Progenitor cell of endocrine pancreas (in vitro differentiated cells): ENCODE measurements around the gene CCBE1. TPM values are rescaled to one million over a fixed set of nuclear protein-coding genes. Genes with fewer than 3 reads are reported as not detected.

Experiments
- DNase-seq: peaks from one replicate; pipeline ENCODE4 v3.0.0; 2021; ENCODE audit warnings: low spot score; ENCODE audit not compliant: unreplicated experiment
- H3K27ac Mint-ChIP-seq: 2 replicates; pipeline ENCODE4 v1.8.0; 2021; ENCODE audit warnings: mild to moderate bottlenecking, moderate library complexity, mixed read lengths
- H3K27me3 Mint-ChIP-seq: 2 replicates; pipeline ENCODE4 v1.8.0; 2021; ENCODE audit warnings: mixed read lengths
- H3K36me3 Mint-ChIP-seq: 2 replicates; pipeline ENCODE4 v1.8.0; 2022; ENCODE audit warnings: mixed read lengths; ENCODE audit not compliant: insufficient read depth
- H3K4me1 Mint-ChIP-seq: 2 replicates; pipeline ENCODE4 v1.8.0; 2021; ENCODE audit warnings: low read depth, mixed read lengths
- H3K4me3 Mint-ChIP-seq: 2 replicates; pipeline ENCODE4 v1.8.0; 2021; ENCODE audit warnings: low read depth, mild to moderate bottlenecking, moderate library complexity, mixed read lengths
- H3K9me3 Mint-ChIP-seq: 2 replicates; pipeline ENCODE4 v1.8.0; 2021; ENCODE audit warnings: low read depth, mixed read lengths
- total RNA-seq: library from RNA; stranded (reverse); gene quantifications from 2 replicates; pipeline ENCODE4 v1.2.1, GENCODE V29; 2021
- TF ChIP-seq, protein P1 (sequence below): fragments of 200-600 bp; sonication (generic); IDR thresholded peaks from one replicate; pipeline ENCODE4 v1.5.0; 2021; ENCODE audit warnings: antibody characterized with exemption, mild to moderate bottlenecking; ENCODE audit not compliant: unreplicated experiment

The CCBE1 gene
- total RNA-seq, 1 donor from 2014 or later: 1.2 TPM

DNA sequence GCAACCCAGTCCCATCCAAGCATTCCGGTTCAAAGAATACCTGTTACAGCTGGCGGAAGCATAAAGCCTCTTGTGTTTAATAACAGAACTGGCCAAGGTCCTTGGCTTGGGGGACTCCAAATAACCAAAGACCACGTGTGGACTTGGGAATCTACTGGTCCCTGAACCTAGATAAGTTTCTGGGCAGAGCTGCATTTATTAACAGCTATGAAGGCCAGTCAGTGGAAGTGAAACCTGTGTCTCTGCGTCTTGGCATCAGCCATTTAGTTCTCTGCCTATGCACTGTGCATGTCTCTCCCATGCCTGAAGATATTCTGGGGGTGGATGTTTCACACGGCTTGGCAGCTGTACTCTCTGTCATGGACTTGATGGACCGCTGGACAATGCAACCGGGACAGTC lies 137.7 kb downstream of the CCBE1 start:
- H3K36me3 Mint-ChIP-seq: no peaks in the 10 kb centered on the region
- TF ChIP-seq, protein P1, sequence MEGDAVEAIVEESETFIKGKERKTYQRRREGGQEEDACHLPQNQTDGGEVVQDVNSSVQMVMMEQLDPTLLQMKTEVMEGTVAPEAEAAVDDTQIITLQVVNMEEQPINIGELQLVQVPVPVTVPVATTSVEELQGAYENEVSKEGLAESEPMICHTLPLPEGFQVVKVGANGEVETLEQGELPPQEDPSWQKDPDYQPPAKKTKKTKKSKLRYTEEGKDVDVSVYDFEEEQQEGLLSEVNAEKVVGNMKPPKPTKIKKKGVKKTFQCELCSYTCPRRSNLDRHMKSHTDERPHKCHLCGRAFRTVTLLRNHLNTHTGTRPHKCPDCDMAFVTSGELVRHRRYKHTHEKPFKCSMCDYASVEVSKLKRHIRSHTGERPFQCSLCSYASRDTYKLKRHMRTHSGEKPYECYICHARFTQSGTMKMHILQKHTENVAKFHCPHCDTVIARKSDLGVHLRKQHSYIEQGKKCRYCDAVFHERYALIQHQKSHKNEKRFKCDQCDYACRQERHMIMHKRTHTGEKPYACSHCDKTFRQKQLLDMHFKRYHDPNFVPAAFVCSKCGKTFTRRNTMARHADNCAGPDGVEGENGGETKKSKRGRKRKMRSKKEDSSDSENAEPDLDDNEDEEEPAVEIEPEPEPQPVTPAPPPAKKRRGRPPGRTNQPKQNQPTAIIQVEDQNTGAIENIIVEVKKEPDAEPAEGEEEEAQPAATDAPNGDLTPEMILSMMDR: no peak
- peaks cover 4% of the 10 kb centered on the region for H3K4me1 Mint-ChIP-seq
- peaks cover 3% of the 10 kb centered on the region for H3K27me3 Mint-ChIP-seq
- peaks cover 6% of the 10 kb centered on the region for H3K9me3 Mint-ChIP-seq
- DNase-seq: no peak
- H3K4me3 Mint-ChIP-seq: no peak overlapping the region
- H3K27ac Mint-ChIP-seq: no peak overlapping the region

DNA sequence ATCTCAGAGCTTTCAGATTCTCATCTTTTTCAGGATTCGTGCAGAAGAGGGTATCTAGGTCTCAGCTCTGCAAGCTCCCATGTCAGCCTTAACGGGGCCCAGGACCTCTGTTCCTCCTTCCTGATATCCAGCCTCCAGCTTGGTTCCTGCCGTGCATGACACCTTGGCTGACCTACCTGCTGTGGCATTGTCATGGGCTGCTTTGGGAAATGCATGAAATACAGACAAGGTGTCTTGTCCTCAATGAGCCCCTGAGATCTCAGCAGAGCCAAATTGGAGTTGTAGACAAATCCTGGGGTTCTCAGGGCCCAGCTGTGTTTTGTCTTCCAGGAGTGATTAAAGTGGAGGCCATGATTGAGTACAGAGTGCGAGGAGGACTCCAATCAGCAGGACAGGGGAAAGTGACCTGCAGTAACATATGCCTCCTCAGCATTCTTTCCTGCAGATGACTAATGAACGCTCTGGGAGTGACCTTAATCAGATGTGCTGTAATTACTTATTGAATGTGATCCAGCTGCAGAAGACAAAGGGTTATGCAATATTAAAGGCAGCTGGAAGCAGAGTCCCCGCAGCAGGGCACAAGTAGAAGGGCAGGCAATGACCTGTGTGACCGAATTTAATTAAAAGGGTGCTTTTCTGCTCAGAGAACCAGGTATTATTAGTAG lies 141.1 kb downstream of the CCBE1 start:
- Mint-ChIP-seq H3K4me1 (peaks cover 13% of the 10 kb centered on the region), H3K9me3 (peaks cover 6% of the 10 kb centered on the region), H3K36me3 (no peaks in the 10 kb centered on the region), H3K4me3 (no peak overlapping the region), H3K27ac (no peak overlapping the region), H3K27me3 (peaks cover 2% of the 10 kb centered on the region)
- no peak for DNase-seq
- TF ChIP-seq, protein P1: no peak

DNA sequence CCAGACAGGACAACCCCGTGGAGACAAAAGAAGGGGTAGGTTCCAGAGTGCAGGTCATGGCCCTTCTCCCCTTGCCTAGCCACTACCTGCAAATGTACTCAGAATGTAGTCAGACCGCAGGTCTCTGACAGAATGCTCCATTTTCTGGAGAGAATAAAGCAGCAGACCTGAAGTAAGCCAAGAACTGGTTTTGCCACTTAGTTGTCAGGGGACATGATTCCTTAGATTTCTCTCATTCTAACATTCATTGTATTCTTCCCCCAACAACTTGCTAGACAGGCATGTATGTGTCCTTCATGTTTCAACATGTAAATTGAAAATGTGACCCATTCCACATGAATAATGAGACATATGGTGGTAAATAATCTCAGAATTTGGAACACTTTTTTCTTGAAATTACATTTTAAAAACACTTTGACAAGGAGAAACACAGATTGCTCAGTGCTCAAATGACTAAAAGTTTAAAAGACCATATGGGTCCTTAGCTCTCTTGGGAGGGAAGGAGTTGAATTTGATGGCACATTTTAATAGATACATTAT lies 142.4 kb downstream of the CCBE1 start:
- H3K36me3 Mint-ChIP-seq: no peaks in the 10 kb centered on the region
- DNase-seq: no peak
- H3K4me3 Mint-ChIP-seq: no peak overlapping the region
- H3K4me1 Mint-ChIP-seq: peaks cover 13% of the 10 kb centered on the region
- peaks cover 2% of the 10 kb centered on the region for H3K27me3 Mint-ChIP-seq
- H3K9me3 Mint-ChIP-seq: peaks cover 6% of the 10 kb centered on the region
- TF ChIP-seq, protein P1: no peak
- no peak overlapping the region for H3K27ac Mint-ChIP-seq

DNA sequence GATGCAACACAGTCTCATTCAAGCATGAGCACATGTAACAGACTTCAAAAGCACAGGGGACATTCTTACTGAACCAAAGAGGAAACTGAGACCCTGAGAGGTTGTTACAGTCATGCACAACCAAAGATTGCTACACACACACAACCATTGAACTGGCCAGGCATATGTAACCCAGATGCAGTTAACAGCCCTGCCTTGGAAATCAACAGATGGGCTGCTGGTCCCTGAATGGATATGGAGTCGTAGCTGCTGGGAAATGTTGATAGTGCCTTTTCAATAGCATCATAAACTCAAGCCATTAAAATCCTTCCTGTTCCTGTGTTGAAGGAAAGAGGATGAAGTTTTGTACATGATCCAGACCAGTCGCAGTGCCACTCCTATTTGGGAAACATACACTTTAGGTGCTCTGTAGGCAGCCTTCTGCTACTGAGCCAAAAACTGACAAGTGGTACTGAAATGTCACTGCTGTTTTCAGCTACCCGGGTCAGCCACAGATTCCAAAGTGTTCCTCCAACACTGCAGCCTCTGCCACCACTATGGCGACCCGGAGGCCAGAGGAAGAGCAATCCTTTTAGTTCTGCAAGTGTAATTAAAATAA lies 143.9 kb downstream of the CCBE1 start:
- H3K27ac Mint-ChIP-seq: no peak overlapping the region
- no peaks in the 10 kb centered on the region for H3K36me3 Mint-ChIP-seq
- no peak for DNase-seq
- H3K9me3 Mint-ChIP-seq: peaks cover 6% of the 10 kb centered on the region
- H3K27me3 Mint-ChIP-seq: peaks cover 5% of the 10 kb centered on the region
- peaks cover 13% of the 10 kb centered on the region for H3K4me1 Mint-ChIP-seq
- no peak overlapping the region for H3K4me3 Mint-ChIP-seq
- TF ChIP-seq, protein P1: no peak

DNA sequence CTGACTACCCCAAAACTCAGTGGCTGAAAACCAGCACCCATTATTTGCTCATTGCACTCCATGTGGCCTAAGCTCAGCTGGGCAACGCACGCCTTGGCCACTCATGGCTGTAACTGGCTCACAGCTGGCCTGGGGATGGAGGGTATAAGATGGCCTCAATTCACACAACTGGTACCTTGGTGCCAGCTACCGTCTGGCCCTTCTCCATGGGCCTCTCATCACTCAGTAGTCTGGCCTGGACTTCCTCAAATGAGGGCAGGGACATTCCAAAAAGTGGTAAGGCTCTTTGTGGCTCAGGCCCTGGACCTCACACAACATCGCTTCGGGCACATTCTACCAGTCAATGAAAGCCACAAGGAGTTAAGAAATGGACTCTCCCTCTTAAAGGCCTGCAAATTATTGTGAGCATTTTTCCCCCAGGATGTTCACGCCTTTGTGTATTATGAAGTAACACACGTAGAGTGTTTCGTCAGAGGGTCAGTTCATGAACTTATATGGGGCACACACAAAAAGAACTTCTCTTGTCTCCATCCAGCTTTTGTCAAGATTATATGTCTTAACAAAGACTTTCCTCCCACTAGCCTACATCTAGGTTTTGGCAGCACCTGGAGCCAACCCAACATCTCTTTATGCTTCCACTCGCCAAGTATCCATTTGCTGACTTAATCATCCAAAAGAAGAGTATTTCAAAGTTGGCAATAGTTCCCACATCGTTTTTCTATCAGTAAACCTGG lies 145.2 kb downstream of the CCBE1 start:
- Mint-ChIP-seq H3K9me3 (no peaks in the 10 kb centered on the region), H3K27ac (no peak overlapping the region), H3K4me3 (no peak overlapping the region), H3K27me3 (peaks cover 17% of the 10 kb centered on the region), H3K36me3 (no peaks in the 10 kb centered on the region), H3K4me1 (peaks cover 17% of the 10 kb centered on the region)
- TF ChIP-seq, protein P1: no peak
- no peak for DNase-seq
